Heart left ventricle (tissue), 13 donors: ENCODE measurements around the gene AMDHD2.

ENCODE experiments used
- POLR2A ChIP-seq, 2 donors: fragments of 450-650 bp; IDR thresholded peaks; one replicate each; pipeline ENCODE4 v1.6.1; 2017; ENCODE audit warnings: antibody characterized with exemption in 2 of 2, mild to moderate bottlenecking in 2 of 2, moderate library complexity in 2 of 2
- TF ChIP-seq, protein P1 (sequence below), 12 donors: fragments of 200-600 bp; sonication (generic) in 4 of 12; IDR thresholded peaks; one replicate each; pipeline versions ENCODE4 v1.5.0 to v1.8.0; 2018 to 2022; ENCODE audit warnings: antibody characterized with exemption in 12 of 12, mild to moderate bottlenecking in 5 of 12
- donor health status: ischemic (EF 13 %, LVEDD 7.1; RV severe dilation, severe dysfunction).
- donor health status: DM: no; HTN: yes; CAD: no.
- donor health status: DM: no; HTN: no; CAD: no.
- donor health status: ischemic (EF 25% LVEDD 6.9; RV normal size, moderate dysfunction).
- donor health status: ischemic (EF 25% LVEDD 5.7; RV mildly dilated, moderate dysfunction).
- donor health status: ischemic (EF 35%, LVEDD 5.7; RV mildly dilated, moderate dysfunction).
- donor health status: nonischemic (EF 11% LVEDD 7.7; RV severe dilation, severe dysfunction).
- donor health status: DM: yes; HTN: yes; CAD: no.
- donor health status: PGD.
- donor health status: ischemic (EF 29% LVEDD 5.4; RV normal size, mild dysfunction).
- donor health status: nonischemic (EF 23%, LVEDD 6.1; RV moderate dilation, normal function).

DNA sequence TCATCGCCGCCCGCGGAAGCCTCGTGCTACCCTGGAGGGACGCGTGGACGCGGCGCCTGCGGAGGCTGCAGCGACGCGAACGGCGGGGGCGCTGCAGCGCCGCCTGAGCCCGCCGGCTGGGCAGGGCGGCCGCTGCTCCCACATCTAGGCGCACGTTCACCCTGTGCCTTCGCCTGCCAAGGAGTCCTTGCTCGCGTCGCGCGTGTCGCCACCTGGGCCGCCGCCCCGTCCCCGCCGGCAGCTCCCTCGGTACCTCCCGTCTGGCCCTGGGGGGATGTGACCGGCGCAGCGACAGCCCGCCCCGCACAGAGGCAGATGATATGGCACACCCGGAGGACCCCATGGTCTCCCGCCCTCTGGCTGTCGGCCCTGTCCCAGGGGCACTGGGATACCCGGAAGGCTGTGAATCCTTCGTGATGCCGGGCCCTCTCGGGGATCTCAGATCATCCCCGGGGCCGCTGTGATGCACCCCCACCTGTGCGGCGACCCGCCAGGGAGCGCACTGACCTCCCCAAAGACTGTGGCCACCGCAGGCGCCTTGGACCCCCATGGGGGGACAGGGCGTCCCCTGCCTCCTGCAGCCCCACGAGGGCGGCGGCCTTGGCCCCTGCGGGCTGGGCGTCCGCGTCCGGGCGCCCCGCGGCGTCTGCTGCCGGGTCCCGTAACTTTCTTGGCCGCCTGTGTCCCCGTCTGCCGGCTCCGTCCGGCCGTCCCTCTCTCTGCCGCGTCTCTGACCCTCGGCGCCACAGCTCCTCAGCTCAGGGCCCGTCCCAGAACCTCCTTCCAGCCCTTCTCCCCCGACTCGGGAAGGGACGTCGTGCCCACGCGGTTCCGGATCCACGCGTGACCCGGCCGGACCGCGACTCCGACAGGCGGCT lies 45.9 kb upstream of the AMDHD2 start:
- TF ChIP-seq, protein P1, sequence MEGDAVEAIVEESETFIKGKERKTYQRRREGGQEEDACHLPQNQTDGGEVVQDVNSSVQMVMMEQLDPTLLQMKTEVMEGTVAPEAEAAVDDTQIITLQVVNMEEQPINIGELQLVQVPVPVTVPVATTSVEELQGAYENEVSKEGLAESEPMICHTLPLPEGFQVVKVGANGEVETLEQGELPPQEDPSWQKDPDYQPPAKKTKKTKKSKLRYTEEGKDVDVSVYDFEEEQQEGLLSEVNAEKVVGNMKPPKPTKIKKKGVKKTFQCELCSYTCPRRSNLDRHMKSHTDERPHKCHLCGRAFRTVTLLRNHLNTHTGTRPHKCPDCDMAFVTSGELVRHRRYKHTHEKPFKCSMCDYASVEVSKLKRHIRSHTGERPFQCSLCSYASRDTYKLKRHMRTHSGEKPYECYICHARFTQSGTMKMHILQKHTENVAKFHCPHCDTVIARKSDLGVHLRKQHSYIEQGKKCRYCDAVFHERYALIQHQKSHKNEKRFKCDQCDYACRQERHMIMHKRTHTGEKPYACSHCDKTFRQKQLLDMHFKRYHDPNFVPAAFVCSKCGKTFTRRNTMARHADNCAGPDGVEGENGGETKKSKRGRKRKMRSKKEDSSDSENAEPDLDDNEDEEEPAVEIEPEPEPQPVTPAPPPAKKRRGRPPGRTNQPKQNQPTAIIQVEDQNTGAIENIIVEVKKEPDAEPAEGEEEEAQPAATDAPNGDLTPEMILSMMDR (IDR thresholded peaks at IDR 0.05), result peak; percentile 6 to 59 (median 46)
- no peak for TF ChIP-seq POLR2A (IDR thresholded peaks at IDR 0.05)
